ENCODE measurements around the gene PDE4D.

DNA sequence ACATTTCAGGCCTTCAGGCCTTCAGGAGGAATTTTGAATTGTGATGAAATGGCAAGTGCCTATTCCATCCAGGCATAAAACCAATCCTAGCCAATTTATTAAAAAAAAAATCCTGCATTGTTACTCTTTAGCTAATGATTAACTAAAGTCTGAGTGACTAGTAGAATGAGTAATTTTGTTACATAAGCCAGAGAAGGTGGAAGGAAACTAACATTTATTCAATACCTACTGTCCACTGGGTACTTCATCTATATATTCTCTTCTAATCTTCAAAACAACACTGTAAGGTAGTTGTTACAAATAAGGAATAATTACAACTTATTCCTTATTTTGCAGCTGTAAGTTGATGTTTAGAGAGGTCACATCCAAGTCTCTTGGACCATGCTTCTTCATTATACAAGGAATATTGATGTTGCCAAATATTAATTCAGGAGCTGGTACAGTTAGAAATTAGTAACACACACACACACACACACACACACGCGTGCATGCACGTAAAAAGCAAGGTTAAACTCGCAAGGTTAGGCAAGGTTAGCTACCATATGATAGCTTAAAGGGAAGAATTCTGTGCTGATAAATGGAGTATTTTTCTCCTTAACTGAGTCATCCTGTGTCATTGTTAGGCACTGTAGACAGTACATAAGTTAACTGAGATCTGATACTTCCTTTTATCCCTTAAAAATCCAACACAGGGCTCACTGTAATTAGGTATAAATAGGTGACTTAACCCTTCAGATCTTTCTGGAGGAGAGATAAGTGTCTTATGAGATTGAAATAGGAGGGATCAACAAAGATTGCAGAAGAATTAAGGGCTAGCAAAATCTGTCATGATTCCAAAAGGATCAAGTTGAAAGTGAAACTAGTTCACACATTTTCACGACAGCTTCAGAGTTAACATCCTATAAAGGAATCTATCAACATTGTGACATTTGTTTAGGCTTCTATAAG, 596.9 kb downstream of the PDE4D start:
- TF ChIP-seq, protein P1, sequence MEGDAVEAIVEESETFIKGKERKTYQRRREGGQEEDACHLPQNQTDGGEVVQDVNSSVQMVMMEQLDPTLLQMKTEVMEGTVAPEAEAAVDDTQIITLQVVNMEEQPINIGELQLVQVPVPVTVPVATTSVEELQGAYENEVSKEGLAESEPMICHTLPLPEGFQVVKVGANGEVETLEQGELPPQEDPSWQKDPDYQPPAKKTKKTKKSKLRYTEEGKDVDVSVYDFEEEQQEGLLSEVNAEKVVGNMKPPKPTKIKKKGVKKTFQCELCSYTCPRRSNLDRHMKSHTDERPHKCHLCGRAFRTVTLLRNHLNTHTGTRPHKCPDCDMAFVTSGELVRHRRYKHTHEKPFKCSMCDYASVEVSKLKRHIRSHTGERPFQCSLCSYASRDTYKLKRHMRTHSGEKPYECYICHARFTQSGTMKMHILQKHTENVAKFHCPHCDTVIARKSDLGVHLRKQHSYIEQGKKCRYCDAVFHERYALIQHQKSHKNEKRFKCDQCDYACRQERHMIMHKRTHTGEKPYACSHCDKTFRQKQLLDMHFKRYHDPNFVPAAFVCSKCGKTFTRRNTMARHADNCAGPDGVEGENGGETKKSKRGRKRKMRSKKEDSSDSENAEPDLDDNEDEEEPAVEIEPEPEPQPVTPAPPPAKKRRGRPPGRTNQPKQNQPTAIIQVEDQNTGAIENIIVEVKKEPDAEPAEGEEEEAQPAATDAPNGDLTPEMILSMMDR (IDR thresholded peaks at IDR 0.05): no peak
- no peak for TF ChIP-seq POLR2A (IDR thresholded peaks at IDR 0.05)
